Bronchial epithelial cell (primary cell): ENCODE data around the gene JAZF1. TPM values are rescaled to one million over a fixed set of nuclear protein-coding genes. Genes with fewer than 3 reads are reported as not detected.

ENCODE experiments used
- DNase-seq: peaks from one replicate; pipeline ENCODE4 v3.0.0-alpha.2; 2010; ENCODE audit warnings: low read depth
- FAIRE-seq: peaks from 2 replicates; lab custom pipeline; 2011; peaks lifted over from hg19 to GRCh38; lab: Jason Lieb, UNC
- H3K27me3 ChIP-seq: 2 replicates; pipeline ENCODE4 v1.5.1; 2011; ENCODE audit warnings: low read length; ENCODE audit not compliant: control insufficient read depth, insufficient read depth
- H3K36me3 ChIP-seq: 2 replicates; pipeline ENCODE4 v1.5.1; 2011; ENCODE audit warnings: low read length; ENCODE audit not compliant: control insufficient read depth, insufficient read depth
- H3K4me3 ChIP-seq: 2 replicates; pipeline ENCODE4 v1.5.1; 2011; ENCODE audit warnings: mild to moderate bottlenecking, low read depth, low read length, control low read depth
- CTCF ChIP-seq: IDR thresholded peaks from 2 replicates; pipeline ENCODE4 v1.5.1; 2011; ENCODE audit warnings: mild to moderate bottlenecking, moderate library complexity, low read length, control low read depth, inconsistent platforms; ENCODE audit not compliant: insufficient read depth, severe bottlenecking
- total RNA-seq: library from RNA; depleted of rRNA; stranded (reverse); fragments of >200 nt; gene quantifications from 2 replicates; pipeline ENCODE4 v1.2.1, GENCODE V29; 2014

The JAZF1 gene
- total RNA-seq, 1 donor from 2014 or later = 1.1 TPM

GRCh38 chr7:28069388-28069787 lies 111.2 kb downstream of the JAZF1 start:
- Histone ChIP-seq H3K27me3 (no peaks in the 10 kb centered on the region), H3K4me3 (no peak overlapping the region), H3K36me3 (no peaks in the 10 kb centered on the region)
- DNase-seq (no peak), FAIRE-seq (no peak)
- no peak for TF ChIP-seq CTCF

GRCh38 chr7:28068811-28069216 lies 111.8 kb downstream of the JAZF1 start:
- Histone ChIP-seq H3K4me3 (no peak overlapping the region), H3K36me3 (no peaks in the 10 kb centered on the region), H3K27me3 (no peaks in the 10 kb centered on the region)
- no peak for TF ChIP-seq CTCF
- no peak for FAIRE-seq
- peak; percentile 6 for DNase-seq

- Histone ChIP-seq H3K36me3 (no peaks in the 10 kb centered on the region), H3K4me3 (no peak overlapping the region), H3K27me3 (no peaks in the 10 kb centered on the region)
- TF ChIP-seq CTCF = no peak
- FAIRE-seq (no peak), DNase-seq (no peak)
Observed at GRCh38 chr7:28067171-28067570, 113.4 kb downstream of the JAZF1 start.

GRCh38 chr7:28065721-28066285 lies 114.8 kb downstream of the JAZF1 start:
- FAIRE-seq = no peak

GRCh38 chr7:28065308-28065707 lies 115.3 kb downstream of the JAZF1 start:
- TF ChIP-seq CTCF = no peak
- H3K36me3 ChIP-seq = no peaks in the 10 kb centered on the region
- no peak for DNase-seq
- no peak overlapping the region for H3K4me3 ChIP-seq
- FAIRE-seq = no peak
- H3K27me3 ChIP-seq = no peaks in the 10 kb centered on the region

More at GRCh38 chr7:28065721-28066285, 114.8 kb downstream of the JAZF1 start:
- Histone ChIP-seq H3K36me3 (no peaks in the 10 kb centered on the region), H3K27me3 (no peaks in the 10 kb centered on the region), H3K4me3 (no peak overlapping the region)
- no peak for TF ChIP-seq CTCF
- DNase-seq = no peak

- TF ChIP-seq CTCF = no peak
- H3K4me3 ChIP-seq = no peak overlapping the region
- FAIRE-seq = no peak
- DNase-seq = no peak
- H3K36me3 ChIP-seq = no peaks in the 10 kb centered on the region
- no peaks in the 10 kb centered on the region for H3K27me3 ChIP-seq
Observed at GRCh38 chr7:28064437-28064836, 116.2 kb downstream of the JAZF1 start.
